H1 (cell line): ENCODE results near the gene BEST2. TPM values are rescaled to one million over a fixed set of nuclear protein-coding genes. Genes with fewer than 3 reads are reported as not detected.

Source experiments
- CTCF ChIA-PET: fragments of 300-600 bp; sonication (Branson Sonifier 250); formaldehyde crosslinking; loops from one replicate; lab custom pipeline; 2021; ENCODE audit not compliant: partially characterized antibody; lab: Charles Lee
- POLR2A ChIA-PET: fragments of 300-600 bp; sonication (Branson Sonifier 250); formaldehyde crosslinking; loops from one replicate; lab custom pipeline; 2021; ENCODE audit warnings: inconsistent platforms; ENCODE audit not compliant: partially characterized antibody; lab: Charles Lee
- DNase-seq, 2 experiments: peaks; one replicate each; pipeline versions ENCODE4 v3.0.0 to v3.0.0-alpha.2; 2010 to 2022; ENCODE audit warnings: low spot score in 2 of 2, low read depth in 1 of 2, mixed read lengths in 1 of 2
- FAIRE-seq: peaks from 2 replicates; lab custom pipeline; 2011; peaks lifted over from hg19 to GRCh38; lab: Jason Lieb, UNC
- H2AFZ ChIP-seq: 2 replicates; pipeline ENCODE4 v1.8.1; 2012; ENCODE audit warnings: low read length, inconsistent platforms
- H2AK5ac ChIP-seq: 2 replicates; pipeline ENCODE4 v1.6.1; 2013; ENCODE audit warnings: low read depth, low read length
- H2BK120ac ChIP-seq: replicated peaks from 2 replicates; pipeline ENCODE3; 2013; ENCODE audit warnings: low read depth, low read length, inconsistent platforms
- H2BK12ac ChIP-seq: 2 replicates; pipeline ENCODE4 v1.6.1; 2013; ENCODE audit warnings: low read depth, low read length
- H2BK15ac ChIP-seq: 2 replicates; pipeline ENCODE4 v1.6.1; 2013; ENCODE audit warnings: low read length
- H2BK20ac ChIP-seq: 2 replicates; pipeline ENCODE4 v1.6.1; 2013; ENCODE audit warnings: low read length
- H2BK5ac ChIP-seq: 2 replicates; pipeline ENCODE4 v1.6.1; 2013; ENCODE audit warnings: low read depth, low read length
- H3K14ac ChIP-seq: 2 replicates; pipeline ENCODE4 v1.6.1; 2013; ENCODE audit warnings: inconsistent platforms; ENCODE audit not compliant: insufficient read length
- H3K18ac ChIP-seq: 2 replicates; pipeline ENCODE4 v1.6.1; 2013; ENCODE audit warnings: low read length; ENCODE audit errors: extremely low read depth
- H3K23ac ChIP-seq: 2 replicates; pipeline ENCODE4 v1.6.1; 2013; ENCODE audit warnings: inconsistent platforms; ENCODE audit not compliant: insufficient read length
- H3K23me2 ChIP-seq: 2 replicates; pipeline ENCODE4 v1.6.1; 2013; ENCODE audit warnings: low read depth, low read length
- H3K27ac ChIP-seq: 2 replicates; pipeline ENCODE4 v1.6.1; 2011; ENCODE audit warnings: low read depth, low read length, inconsistent platforms
- H3K27me3 ChIP-seq, 4 experiments: replicated peaks in 1 of 4; 1 replicate in 1 of 4; 2 replicates in 3 of 4; pipeline versions ENCODE4 v1.6.1 to v1.8.1; 2011 to 2013; ENCODE audit warnings: low read length in 3 of 4, mild to moderate bottlenecking in 3 of 4, inconsistent platforms in 2 of 4, mixed read lengths in 2 of 4, moderate library complexity in 1 of 4; ENCODE audit not compliant: control insufficient read depth in 3 of 4, insufficient read depth in 3 of 4; ENCODE audit errors: extremely low read depth in 1 of 4
- H3K36me3 ChIP-seq, 4 experiments: 2 replicates each; pipeline versions ENCODE4 v1.6.1 to v1.8.1; 2011 to 2013; ENCODE audit warnings: mild to moderate bottlenecking in 4 of 4, low read length in 3 of 4, moderate library complexity in 2 of 4, control low read depth in 1 of 4, inconsistent platforms in 1 of 4; ENCODE audit not compliant: insufficient read depth in 4 of 4, control insufficient read depth in 2 of 4
- H3K4ac ChIP-seq: replicated peaks from 2 replicates; pipeline ENCODE3; 2013; ENCODE audit warnings: low read length, low read depth, mixed read lengths, inconsistent platforms; ENCODE audit not compliant: insufficient read length
- H3K4me1 ChIP-seq, 4 experiments: replicated peaks in 1 of 4; 1 replicate in 1 of 4; 2 replicates in 3 of 4; pipeline versions ENCODE4 v1.6.1 to v1.8.1; 2011 to 2013; ENCODE audit warnings: low read length in 3 of 4, inconsistent platforms in 2 of 4, mixed read lengths in 1 of 4; ENCODE audit not compliant: insufficient read depth in 4 of 4, control insufficient read depth in 3 of 4
- H3K4me2 ChIP-seq, 2 experiments: 2 replicates each; pipeline versions ENCODE4 v1.6.1 to v1.8.1; 2011 to 2013; ENCODE audit warnings: low read depth in 2 of 2, low read length in 2 of 2, control low read depth in 1 of 2, inconsistent platforms in 1 of 2, mild to moderate bottlenecking in 1 of 2; ENCODE audit not compliant: insufficient read depth in 1 of 2
- H3K4me3 ChIP-seq, 4 experiments: fragments of 200-600, 300-600 bp in 1 of 4; sonication (generic), shearing (Covaris generic), sonication (Bioruptor Twin) in 1 of 4; 2 replicates each; pipeline versions ENCODE4 v1.5.1 to v1.8.1; 2011 to 2016; ENCODE audit warnings: low read length in 4 of 4, low read depth in 3 of 4, control low read depth in 2 of 4, inconsistent platforms in 2 of 4, mild to moderate bottlenecking in 2 of 4, mixed read lengths in 1 of 4, moderate library complexity in 1 of 4; ENCODE audit not compliant: insufficient read depth in 2 of 4; ENCODE audit errors: extremely low read depth in 1 of 4
- H3K56ac ChIP-seq: replicated peaks from 2 replicates; pipeline ENCODE3; 2013; ENCODE audit warnings: low read depth, mild to moderate bottlenecking, mixed read lengths, low read length, inconsistent platforms; ENCODE audit not compliant: insufficient read length
- H3K79me1 ChIP-seq: 2 replicates; pipeline ENCODE4 v1.6.1; 2013; ENCODE audit warnings: low read depth, low read length, control low read depth
- H3K79me2 ChIP-seq, 2 experiments: 2 replicates each; pipeline versions ENCODE4 v1.6.1 to v1.8.1; 2012 to 2013; ENCODE audit warnings: low read length in 2 of 2, mild to moderate bottlenecking in 2 of 2, inconsistent platforms in 1 of 2; ENCODE audit not compliant: insufficient read depth in 2 of 2, control insufficient read depth in 1 of 2
- H3K9ac ChIP-seq, 4 experiments: replicated peaks in 1 of 4; 1 replicate in 1 of 4; 2 replicates in 3 of 4; pipeline versions ENCODE4 v1.6.1 to v1.8.1; 2011 to 2013; ENCODE audit warnings: low read depth in 3 of 4, low read length in 3 of 4, control low read depth in 2 of 4, mild to moderate bottlenecking in 2 of 4, moderate library complexity in 2 of 4, inconsistent platforms in 1 of 4; ENCODE audit errors: extremely low read depth in 1 of 4
- H3K9me3 ChIP-seq, 2 experiments: 2 replicates each; pipeline versions ENCODE4 v1.6.1 to v1.8.1; 2012 to 2013; ENCODE audit warnings: mild to moderate bottlenecking in 2 of 2, moderate library complexity in 2 of 2, control low read depth in 1 of 2, inconsistent platforms in 1 of 2, low read depth in 1 of 2, low read length in 1 of 2, mixed read lengths in 1 of 2; ENCODE audit not compliant: insufficient read depth in 2 of 2
- H4K20me1 ChIP-seq, 2 experiments: replicated peaks in 1 of 2; 2 replicates each; pipeline versions ENCODE3 to v1.8.1; 2011 to 2013; ENCODE audit warnings: inconsistent platforms in 2 of 2, low read length in 2 of 2, mild to moderate bottlenecking in 1 of 2; ENCODE audit not compliant: insufficient read depth in 2 of 2, control insufficient read depth in 1 of 2
- H4K5ac ChIP-seq: 2 replicates; pipeline ENCODE4 v1.6.1; 2013; ENCODE audit warnings: low read length, low read depth, mixed read lengths, inconsistent platforms; ENCODE audit not compliant: insufficient read length
- H4K8ac ChIP-seq: 2 replicates; pipeline ENCODE4 v1.8.0; 2013; ENCODE audit warnings: mild to moderate bottlenecking, moderate library complexity, low read length, inconsistent platforms; ENCODE audit not compliant: insufficient read depth; ENCODE audit errors: extremely low read depth
- H4K91ac ChIP-seq: replicated peaks from 2 replicates; pipeline ENCODE3; 2013; ENCODE audit warnings: low read length, mixed read lengths, inconsistent platforms; ENCODE audit not compliant: insufficient read length
- BACH1 ChIP-seq: IDR thresholded peaks from 2 replicates; pipeline ENCODE4 v1.6.1; 2012; ENCODE audit warnings: low read length, improper control_type of control experiment
- CHD2 ChIP-seq: IDR thresholded peaks from 2 replicates; pipeline ENCODE4 v1.6.1; 2012; ENCODE audit warnings: low read length, improper control_type of control experiment
- FOSL1 ChIP-seq: IDR thresholded peaks from 2 replicates; pipeline ENCODE4 v1.6.1; 2011; ENCODE audit warnings: mild to moderate bottlenecking, low read depth, low read length, moderate library complexity; ENCODE audit not compliant: insufficient read depth
- SIN3A ChIP-seq, 2 experiments: IDR thresholded peaks in 1 of 2; conservative IDR thresholded peaks in 1 of 2; 2 replicates each; pipeline ENCODE4 v1.6.1; 2011 to 2012; ENCODE audit warnings: low read length in 2 of 2, improper control_type of control experiment in 1 of 2, low read depth in 1 of 2, mild to moderate bottlenecking in 1 of 2
- SIRT6 ChIP-seq: IDR thresholded peaks from one replicate; pipeline ENCODE4 v1.7.1; 2012; ENCODE audit warnings: low read length, inconsistent platforms
- SP1 ChIP-seq: IDR thresholded peaks from 2 replicates; pipeline ENCODE4 v1.6.1; 2011; ENCODE audit warnings: low read depth, low read length
- SUZ12 ChIP-seq: fragments of 200-600 bp; sonication (generic); IDR thresholded peaks from 2 replicates; pipeline ENCODE4 v1.6.1; 2012; ENCODE audit warnings: mild to moderate bottlenecking, inconsistent platforms, low read length, moderate library complexity, mixed read lengths
- WGBS, 2 experiments: shearing (Covaris generic) in 1 of 2; methylation state at CpG; one replicate each; pipeline versions ENCODE4 v1.1.6 to v1.1.7; 2013 to 2015; ENCODE audit warnings: low lambda C conversion rate in 2 of 2, mixed read lengths in 2 of 2, inconsistent platforms in 1 of 2, low coverage in 1 of 2, missing lambda C conversion rate in 1 of 2; ENCODE audit not compliant: insufficient replicate concordance in 2 of 2, insufficient coverage in 1 of 2, insufficient read length in 1 of 2; ENCODE audit errors: extremely low coverage in 1 of 2, missing lambda C conversion rate in 1 of 2; 5-methylcytosine and 5-hydroxymethylcytosine counted together
- polyA plus RNA-seq, 7 experiments: library from polyadenylated mRNA; depleted of rRNA in 3 of 7; stranded (reverse) in 5 of 7; unstranded in 2 of 7; fragments of >200 nt in 5 of 7; fragments of 200-250 nt in 2 of 7; gene quantifications; 1 replicate in 5 of 7; 2 replicates in 1 of 7; 4 replicates in 1 of 7; pipeline versions ENCODE4 v1.2.1 to v1.2.3, GENCODE V29; 2011 to 2013; ENCODE audit warnings: missing spikeins in 2 of 7, mixed read lengths in 2 of 7
- total RNA-seq: library from RNA; stranded (reverse); fragmentation: NEBNext Ultra II Directional; extraction: Animal tissue kit (Norgen Biotek cat#: 25700); gene quantifications from 2 replicates; pipeline ENCODE4 v1.2.1, GENCODE V29; 2021
- TF ChIP-seq, protein P1 (sequence below): IDR thresholded peaks from 2 replicates; pipeline ENCODE4 v1.6.1; 2012; ENCODE audit warnings: inconsistent platforms

Gene BEST2
- total and polyA plus RNA-seq, 2 of the 8 experiments (the other 6 are each of a cell fraction or from before 2014, with no cell fraction given) = 4.6 to 7.3 TPM

DNA sequence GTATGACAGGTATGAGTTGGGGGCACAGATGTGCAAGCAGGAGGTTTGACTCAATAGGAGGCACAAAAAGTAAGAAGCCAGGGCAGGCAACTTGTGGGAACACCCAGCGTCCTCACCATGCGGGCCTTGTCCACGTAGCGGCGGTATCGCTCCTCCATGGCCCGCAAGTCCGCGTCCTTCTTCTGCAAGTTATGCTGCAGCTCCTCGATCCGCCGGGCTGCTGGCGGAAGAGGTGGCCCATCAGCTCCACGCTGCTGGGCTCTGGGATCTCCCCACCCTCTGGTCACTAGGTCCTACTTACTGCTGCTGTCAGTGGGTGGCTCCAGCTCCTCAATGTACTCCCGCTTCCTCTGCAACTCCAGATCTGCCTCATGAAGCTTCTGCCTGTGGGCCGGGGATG, 13.1 kb downstream of the BEST2 start:
- Histone ChIP-seq H2BK5ac (no peak overlapping the region), H3K14ac (no peak overlapping the region), H3K27me3 (no peaks in the 10 kb centered on the region), H4K91ac (no peak overlapping the region), H3K9me3 (no peaks in the 10 kb centered on the region), H3K79me1 (no peaks in the 10 kb centered on the region), H4K5ac (no peak overlapping the region), H3K27ac (no peak overlapping the region), H2AFZ (no peak overlapping the region), H2BK120ac (no peak overlapping the region), H4K8ac (no peak overlapping the region), H4K20me1 (peaks cover 1 to 2% of the 10 kb centered on the region in 2 experiments), H3K23ac (no peak overlapping the region), H2BK12ac (no peak overlapping the region), H3K9ac (no peak overlapping the region)
- no peak for DNase-seq
- 98% methylated on average over 16 of the region's 16 CpGs; no CpG with 5 or more reads in 1 of the 2 experiments for WGBS, 2 experiments
- ChIA-PET CTCF (interaction anchor here (0.6 to 17.5 kb wide), 10 partner anchors 9 to 616 kb away, joined by 3 to 288 read pairs (median 4); partner anchors contain the start of genes BEST2, HOOK2, JUNB and PRDX2), POLR2A (interaction anchor here (0.6 to 9.2 kb wide), 8 partner anchors 10 to 61 kb away, joined by 3 to 70 read pairs (median 4); partner anchors contain the start of genes BEST2, GET3, HOOK2 and TRIR)
- TF ChIP-seq FOSL1 = no peak
- TF ChIP-seq SP1 = no peak
- no peak for TF ChIP-seq SIN3A (conservative IDR thresholded peaks at IDR 0.05 in 1 of 2, IDR thresholded peaks at IDR 0.05 in 1 of 2; ENCODE audit: low read depth in 1 of 2, low read length in 2 of 2)
- no peak for TF ChIP-seq CHD2
- TF ChIP-seq SUZ12 = no peak
- TF ChIP-seq, protein P1, sequence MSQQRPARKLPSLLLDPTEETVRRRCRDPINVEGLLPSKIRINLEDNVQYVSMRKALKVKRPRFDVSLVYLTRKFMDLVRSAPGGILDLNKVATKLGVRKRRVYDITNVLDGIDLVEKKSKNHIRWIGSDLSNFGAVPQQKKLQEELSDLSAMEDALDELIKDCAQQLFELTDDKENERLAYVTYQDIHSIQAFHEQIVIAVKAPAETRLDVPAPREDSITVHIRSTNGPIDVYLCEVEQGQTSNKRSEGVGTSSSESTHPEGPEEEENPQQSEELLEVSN = no peak
- TF ChIP-seq BACH1 = no peak
- TF ChIP-seq SIRT6 = no peak
- TF ChIP-seq, all 59 proteins: peak for 0
- Histone ChIP-seq H3K4me2 (no peak overlapping the region), H3K4me3 (no peak overlapping the region), H3K79me2 (no peaks in the 10 kb centered on the region), H3K4ac (no peak overlapping the region), H2BK15ac (no peak overlapping the region), H3K4me1 (peaks cover 0 to 4% (median 2%) of the 10 kb centered on the region in 4 experiments; a peak in 2 of 7 replicates), H2BK20ac (no peak overlapping the region), H3K23me2 (no peaks in the 10 kb centered on the region), H3K56ac (no peak overlapping the region), H3K36me3 (peaks cover 7 to 42% (median 24%) of the 10 kb centered on the region in 4 experiments), H2AK5ac (no peak overlapping the region), H3K18ac (no peak overlapping the region)
- FAIRE-seq = no peak
